ENCODE measurements around the gene SOX4. TPM values are rescaled to one million over a fixed set of nuclear protein-coding genes. Genes with fewer than 3 reads are reported as not detected.
A peak's percentile ranks its signal among the peaks of the same experiment; 100 is the strongest.

SOX4 gene
- polyA plus RNA-seq, 1 of the 3 experiments (the other 2 are of a cell fraction): 5.5 TPM

DNA sequence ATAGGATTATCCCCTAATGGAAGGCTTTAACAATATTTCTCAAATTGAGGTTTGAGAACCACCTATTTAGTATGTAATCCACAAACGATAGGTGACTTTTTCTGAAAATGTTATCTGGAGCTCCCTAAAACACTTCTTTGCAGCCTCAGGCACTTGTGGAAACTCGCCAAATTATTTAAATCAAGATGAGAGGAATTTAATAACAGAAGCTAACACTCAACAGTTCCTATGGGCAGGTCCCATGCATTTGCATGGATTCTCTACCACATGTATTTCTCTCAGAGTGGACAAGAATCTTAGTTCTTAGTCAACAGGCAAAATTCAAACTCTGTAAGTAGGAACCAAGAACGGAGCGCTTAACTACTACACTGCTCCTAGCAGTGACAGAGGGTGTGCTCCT, 20.7 kb downstream of the SOX4 start:
- DNase-seq: no peak
- Histone ChIP-seq H3K9me3 (no peaks in the 10 kb centered on the region), H3K79me2 (ENCODE audit: insufficient read depth) (no peaks in the 10 kb centered on the region), H3K9me2 (no peaks in the 10 kb centered on the region), H3K9ac (no peak overlapping the region), H3K4me1 (ENCODE audit: control insufficient read depth in 1 of 2, insufficient read depth in 2 of 2, low read depth in 1 of 2, low read length in 1 of 2) (peaks cover 6 to 25% of the 10 kb centered on the region in 2 experiments; a peak in 3 of 4 replicates), H3F3A (replicated peaks; ENCODE audit: insufficient read depth) (no peaks in the 10 kb centered on the region), H3K36me3 (replicated peaks in 1 of 2; ENCODE audit: control insufficient read depth in 1 of 2, insufficient read depth in 2 of 2, low read length in 1 of 2) (no peaks in the 10 kb centered on the region), H3K4me3 (ENCODE audit: low read depth in 2 of 2, low read length in 1 of 2) (no peak overlapping the region), H3K4me2 (no peak overlapping the region), H2AFZ (ENCODE audit: low read depth) (no peak overlapping the region), H4K20me1 (ENCODE audit: insufficient read depth) (no peaks in the 10 kb centered on the region), H3K27ac (ENCODE audit: low read depth in 2 of 2, low read length in 1 of 2) (no peak overlapping the region), H3K27me3 (ENCODE audit: insufficient read depth) (no peaks in the 10 kb centered on the region)
- CTCF ChIA-PET: no interaction called here
- WGBS (ENCODE audit: low lambda C conversion rate): 91% methylated on average over 4 of the region's 4 CpGs
- POLR2A ChIA-PET: interaction anchor here (0.6 kb wide), 1 partner anchor 344 kb away, joined by 5 read pairs; no protein-coding TSS in a partner anchor
- TF ChIP-seq FOXM1 (IDR thresholded peaks at IDR 0.05; ENCODE audit: low read depth) (no peak), RXRA (IDR thresholded peaks at IDR 0.05; ENCODE audit: borderline replicate concordance, low read depth) (no peak), MEF2A (IDR thresholded peaks at IDR 0.05; ENCODE audit: borderline replicate concordance, low read depth) (no peak), YY1 (IDR thresholded peaks at IDR 0.05; ENCODE audit: low read depth) (no peak), NFIC (IDR thresholded peaks at IDR 0.05; ENCODE audit: borderline replicate concordance) (no peak), GABPA (IDR thresholded peaks at IDR 0.05; ENCODE audit: low read depth) (no peak), EP300 (IDR thresholded peaks at IDR 0.05; ENCODE audit: borderline replicate concordance in 1 of 2, low read depth in 1 of 2, low read length in 1 of 2) (no peak), TEAD4 (IDR thresholded peaks at IDR 0.05; ENCODE audit: borderline replicate concordance, insufficient read depth) (no peak), RFX5 (IDR thresholded peaks at IDR 0.05; ENCODE audit: low read length) (no peak)
- TF ChIP-seq, protein P1, sequence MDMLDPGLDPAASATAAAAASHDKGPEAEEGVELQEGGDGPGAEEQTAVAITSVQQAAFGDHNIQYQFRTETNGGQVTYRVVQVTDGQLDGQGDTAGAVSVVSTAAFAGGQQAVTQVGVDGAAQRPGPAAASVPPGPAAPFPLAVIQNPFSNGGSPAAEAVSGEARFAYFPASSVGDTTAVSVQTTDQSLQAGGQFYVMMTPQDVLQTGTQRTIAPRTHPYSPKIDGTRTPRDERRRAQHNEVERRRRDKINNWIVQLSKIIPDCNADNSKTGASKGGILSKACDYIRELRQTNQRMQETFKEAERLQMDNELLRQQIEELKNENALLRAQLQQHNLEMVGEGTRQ (IDR thresholded peaks at IDR 0.05; ENCODE audit: borderline replicate concordance, low read depth, low read length): no peak
- TF ChIP-seq, protein P2, sequence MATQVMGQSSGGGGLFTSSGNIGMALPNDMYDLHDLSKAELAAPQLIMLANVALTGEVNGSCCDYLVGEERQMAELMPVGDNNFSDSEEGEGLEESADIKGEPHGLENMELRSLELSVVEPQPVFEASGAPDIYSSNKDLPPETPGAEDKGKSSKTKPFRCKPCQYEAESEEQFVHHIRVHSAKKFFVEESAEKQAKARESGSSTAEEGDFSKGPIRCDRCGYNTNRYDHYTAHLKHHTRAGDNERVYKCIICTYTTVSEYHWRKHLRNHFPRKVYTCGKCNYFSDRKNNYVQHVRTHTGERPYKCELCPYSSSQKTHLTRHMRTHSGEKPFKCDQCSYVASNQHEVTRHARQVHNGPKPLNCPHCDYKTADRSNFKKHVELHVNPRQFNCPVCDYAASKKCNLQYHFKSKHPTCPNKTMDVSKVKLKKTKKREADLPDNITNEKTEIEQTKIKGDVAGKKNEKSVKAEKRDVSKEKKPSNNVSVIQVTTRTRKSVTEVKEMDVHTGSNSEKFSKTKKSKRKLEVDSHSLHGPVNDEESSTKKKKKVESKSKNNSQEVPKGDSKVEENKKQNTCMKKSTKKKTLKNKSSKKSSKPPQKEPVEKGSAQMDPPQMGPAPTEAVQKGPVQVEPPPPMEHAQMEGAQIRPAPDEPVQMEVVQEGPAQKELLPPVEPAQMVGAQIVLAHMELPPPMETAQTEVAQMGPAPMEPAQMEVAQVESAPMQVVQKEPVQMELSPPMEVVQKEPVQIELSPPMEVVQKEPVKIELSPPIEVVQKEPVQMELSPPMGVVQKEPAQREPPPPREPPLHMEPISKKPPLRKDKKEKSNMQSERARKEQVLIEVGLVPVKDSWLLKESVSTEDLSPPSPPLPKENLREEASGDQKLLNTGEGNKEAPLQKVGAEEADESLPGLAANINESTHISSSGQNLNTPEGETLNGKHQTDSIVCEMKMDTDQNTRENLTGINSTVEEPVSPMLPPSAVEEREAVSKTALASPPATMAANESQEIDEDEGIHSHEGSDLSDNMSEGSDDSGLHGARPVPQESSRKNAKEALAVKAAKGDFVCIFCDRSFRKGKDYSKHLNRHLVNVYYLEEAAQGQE (IDR thresholded peaks at IDR 0.05; ENCODE audit: low read depth, low read length): no peak

DNA sequence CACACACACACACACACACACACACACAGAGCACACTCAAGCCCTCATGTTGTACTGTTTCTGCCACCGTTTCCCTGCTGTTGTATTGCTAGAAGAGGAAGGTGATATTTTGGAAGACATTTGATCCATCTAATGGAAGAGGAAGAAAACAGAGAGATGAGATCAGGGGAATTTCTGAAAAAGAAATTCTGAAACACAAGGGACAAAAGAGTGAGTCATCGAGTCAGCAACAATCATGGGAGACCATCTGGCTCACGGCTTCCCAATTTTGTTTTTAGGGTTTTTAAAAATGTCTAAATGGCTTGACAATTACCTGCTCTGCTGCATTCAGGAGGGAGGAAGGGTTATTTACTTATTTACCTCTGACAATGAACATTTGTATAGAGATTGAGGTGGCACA, 22.0 kb downstream of the SOX4 start:
- POLR2A ChIA-PET: no interaction called here
- no peak for DNase-seq
- peak overlapping the region; percentile 12 for H3K4me2 ChIP-seq
- no peak for TF ChIP-seq RXRA (IDR thresholded peaks at IDR 0.05; ENCODE audit: borderline replicate concordance, low read depth)
- no peak for TF ChIP-seq POLR2AphosphoS5 (IDR thresholded peaks at IDR 0.05; ENCODE audit: low read depth, low read length)
- TF ChIP-seq, protein P3, sequence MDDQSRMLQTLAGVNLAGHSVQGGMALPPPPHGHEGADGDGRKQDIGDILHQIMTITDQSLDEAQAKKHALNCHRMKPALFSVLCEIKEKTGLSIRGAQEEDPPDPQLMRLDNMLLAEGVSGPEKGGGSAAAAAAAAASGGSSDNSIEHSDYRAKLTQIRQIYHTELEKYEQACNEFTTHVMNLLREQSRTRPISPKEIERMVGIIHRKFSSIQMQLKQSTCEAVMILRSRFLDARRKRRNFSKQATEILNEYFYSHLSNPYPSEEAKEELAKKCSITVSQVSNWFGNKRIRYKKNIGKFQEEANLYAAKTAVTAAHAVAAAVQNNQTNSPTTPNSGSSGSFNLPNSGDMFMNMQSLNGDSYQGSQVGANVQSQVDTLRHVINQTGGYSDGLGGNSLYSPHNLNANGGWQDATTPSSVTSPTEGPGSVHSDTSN (IDR thresholded peaks at IDR 0.05): no peak
- TF ChIP-seq TAF1 (IDR thresholded peaks at IDR 0.05; ENCODE audit: borderline replicate concordance, low read depth, low read length): no peak
- TF ChIP-seq, protein P4, sequence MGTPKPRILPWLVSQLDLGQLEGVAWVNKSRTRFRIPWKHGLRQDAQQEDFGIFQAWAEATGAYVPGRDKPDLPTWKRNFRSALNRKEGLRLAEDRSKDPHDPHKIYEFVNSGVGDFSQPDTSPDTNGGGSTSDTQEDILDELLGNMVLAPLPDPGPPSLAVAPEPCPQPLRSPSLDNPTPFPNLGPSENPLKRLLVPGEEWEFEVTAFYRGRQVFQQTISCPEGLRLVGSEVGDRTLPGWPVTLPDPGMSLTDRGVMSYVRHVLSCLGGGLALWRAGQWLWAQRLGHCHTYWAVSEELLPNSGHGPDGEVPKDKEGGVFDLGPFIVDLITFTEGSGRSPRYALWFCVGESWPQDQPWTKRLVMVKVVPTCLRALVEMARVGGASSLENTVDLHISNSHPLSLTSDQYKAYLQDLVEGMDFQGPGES (IDR thresholded peaks at IDR 0.05; ENCODE audit: low read depth, low read length): no peak
- peak; percentile 59 for TF ChIP-seq JUND (IDR thresholded peaks at IDR 0.05)
- TF ChIP-seq ELF1 (IDR thresholded peaks at IDR 0.05): no peak
- TF ChIP-seq MEF2A (IDR thresholded peaks at IDR 0.05; ENCODE audit: borderline replicate concordance, low read depth): no peak
- TF ChIP-seq EP300 (IDR thresholded peaks at IDR 0.05; ENCODE audit: borderline replicate concordance in 1 of 2, low read depth in 1 of 2, low read length in 1 of 2): no peak
- TF ChIP-seq YY1 (IDR thresholded peaks at IDR 0.05; ENCODE audit: low read depth): no peak
- TF ChIP-seq GABPA (IDR thresholded peaks at IDR 0.05; ENCODE audit: low read depth): no peak
- peak; percentile 75; the same call in 1 of the 2 replicates for TF ChIP-seq FOSL2 (IDR thresholded peaks at IDR 0.05; ENCODE audit: borderline replicate concordance, low read depth)
- no peak for TF ChIP-seq FOXJ3 (CRISPR knock-in tag; IDR thresholded peaks at IDR 0.05)

More for the DNA sequence above, 22.0 kb downstream of the SOX4 start:
- Histone ChIP-seq H3F3A (replicated peaks; ENCODE audit: insufficient read depth) (no peaks in the 10 kb centered on the region), H3K4me1 (ENCODE audit: control insufficient read depth in 1 of 2, insufficient read depth in 2 of 2, low read depth in 1 of 2, low read length in 1 of 2) (peaks cover 6 to 25% of the 10 kb centered on the region in 2 experiments; a peak in 3 of 4 replicates), H3K36me3 (replicated peaks in 1 of 2; ENCODE audit: control insufficient read depth in 1 of 2, insufficient read depth in 2 of 2, low read length in 1 of 2) (no peaks in the 10 kb centered on the region), H3K9me2 (no peaks in the 10 kb centered on the region), H4K20me1 (ENCODE audit: insufficient read depth) (no peaks in the 10 kb centered on the region), H3K4me3 (ENCODE audit: low read depth in 2 of 2, low read length in 1 of 2) (no peak overlapping the region), H2AFZ (ENCODE audit: low read depth) (peak overlapping the region; percentile 85), H3K27me3 (ENCODE audit: insufficient read depth) (no peaks in the 10 kb centered on the region), H3K27ac (ENCODE audit: low read depth in 2 of 2, low read length in 1 of 2) (peak overlapping the region in 1 of 2 experiments; percentile 39; a peak in 2 of 4 replicates), H3K79me2 (ENCODE audit: insufficient read depth) (no peaks in the 10 kb centered on the region), H3K9me3 (no peaks in the 10 kb centered on the region), H3K9ac (no peak overlapping the region; the same call in 1 of the 2 replicates)
- CTCF ChIA-PET: no interaction called here
- WGBS (ENCODE audit: low lambda C conversion rate): 26% methylated on average over 3 of the region's 3 CpGs
